LNCaP clone FGC (cell line): ENCODE data around the gene FBXL4.
A peak's percentile ranks its signal among the peaks of the same experiment; 100 is the strongest.

ENCODE experiments used
- DNase-seq: peaks from one replicate; pipeline ENCODE4 v3.0.0-alpha.2; 2011; ENCODE audit warnings: low read depth
- H3K4me3 ChIP-seq: 2 replicates; pipeline ENCODE4 v1.5.1; 2011; ENCODE audit warnings: mild to moderate bottlenecking, low read depth, low read length, control low read depth
- CTCF ChIP-seq: IDR thresholded peaks from 2 replicates; pipeline ENCODE4 v1.5.1; 2012; ENCODE audit warnings: mild to moderate bottlenecking; ENCODE audit not compliant: control insufficient read depth, insufficient read depth; ENCODE audit errors: extremely low read depth

The FBXL4 gene

GRCh38 chr6:98871821-98872220 is 75.9 kb downstream of the FBXL4 start:
- TF ChIP-seq CTCF: no peak
- H3K4me3 ChIP-seq: no peak overlapping the region
- DNase-seq: no peak

- peak; percentile 99 for DNase-seq
- H3K4me3 ChIP-seq: no peak overlapping the region
- TF ChIP-seq CTCF: no peak
These were observed 76.7 kb downstream of the FBXL4 start for GRCh38 chr6:98871057-98871456.

- no peak for TF ChIP-seq CTCF
- DNase-seq: no peak
- no peak overlapping the region for H3K4me3 ChIP-seq
These were observed 83.2 kb downstream of the FBXL4 start for GRCh38 chr6:98864497-98864896.

- no peak for DNase-seq
- no peak overlapping the region for H3K4me3 ChIP-seq
- TF ChIP-seq CTCF: no peak
These were observed 99.1 kb downstream of the FBXL4 start for GRCh38 chr6:98848539-98849242.

GRCh38 chr6:98847779-98848538 is 99.8 kb downstream of the FBXL4 start:
- no peak for DNase-seq
- no peak overlapping the region for H3K4me3 ChIP-seq
- TF ChIP-seq CTCF: no peak

- no peak for TF ChIP-seq CTCF
- H3K4me3 ChIP-seq: no peak overlapping the region
- no peak for DNase-seq
These were observed 100.3 kb downstream of the FBXL4 start for GRCh38 chr6:98847416-98847778.

- H3K4me3 ChIP-seq: no peak overlapping the region
- no peak for TF ChIP-seq CTCF
- no peak for DNase-seq
These were observed 101.7 kb downstream of the FBXL4 start for GRCh38 chr6:98846021-98846380.
